Choroid plexus epithelial cell (primary cell): ENCODE measurements around the gene SRGAP3.
A peak's percentile ranks its signal among the peaks of the same experiment; 100 is the strongest.

ENCODE experiments used
- DNase-seq: peaks from one replicate; pipeline ENCODE4 v3.0.0-alpha.2; 2010; ENCODE audit warnings: low read depth
- H3K4me3 ChIP-seq: 2 replicates; pipeline ENCODE4 v1.5.1; 2011; ENCODE audit warnings: low read depth, mild to moderate bottlenecking, control low read depth, low read length, moderate library complexity
- CTCF ChIP-seq: conservative IDR thresholded peaks from 2 replicates; pipeline ENCODE4 v1.5.1; 2011; ENCODE audit warnings: low read depth, mild to moderate bottlenecking, control low read depth, inconsistent platforms, low read length, moderate library complexity

Gene SRGAP3

GRCh38 chr3:9040996-9041395 is 208.4 kb downstream of the SRGAP3 start:
- no peak for DNase-seq
- no peak overlapping the region for H3K4me3 ChIP-seq
- TF ChIP-seq CTCF, result no peak

- H3K4me3 ChIP-seq, result no peak overlapping the region
- no peak for TF ChIP-seq CTCF
- peak; percentile 20 for DNase-seq
Measured at GRCh38 chr3:9037144-9037711, 212.2 kb downstream of the SRGAP3 start.

DNA sequence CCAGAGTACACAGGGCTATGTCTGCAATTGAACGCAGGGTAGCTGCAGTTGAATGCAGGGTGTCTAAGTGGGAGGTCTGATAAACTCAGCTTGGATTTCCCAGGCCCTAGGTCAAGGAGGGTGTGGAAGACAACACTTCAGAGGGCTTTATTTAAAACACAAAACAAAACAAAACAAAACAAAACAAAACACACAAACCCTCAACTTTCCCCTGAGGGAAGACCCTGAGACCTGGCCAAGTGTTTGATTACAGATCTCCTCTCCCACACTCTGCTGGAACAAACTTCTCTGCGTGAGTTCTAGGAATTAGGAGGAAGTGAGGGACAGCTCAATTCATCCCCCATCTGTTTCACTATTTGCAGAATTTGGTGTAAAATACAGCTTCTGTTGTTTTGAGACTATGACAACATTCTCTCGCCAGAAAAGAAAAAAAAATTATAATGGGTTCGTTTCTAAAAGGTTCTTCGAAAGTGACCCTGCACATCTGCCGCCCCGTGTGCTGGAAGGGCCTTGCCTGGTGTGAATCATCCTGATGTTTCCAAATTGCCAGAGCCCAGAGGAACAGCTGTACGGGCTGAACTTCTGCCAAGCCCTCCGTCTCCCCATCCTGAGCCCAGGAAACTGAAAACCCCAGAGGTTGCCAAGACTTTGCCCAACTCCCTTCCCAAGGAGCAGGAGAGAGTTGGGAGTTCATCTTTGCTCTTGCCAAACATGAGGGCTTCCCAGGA is 212.9 kb downstream of the SRGAP3 start:
- no peak for TF ChIP-seq CTCF
- H3K4me3 ChIP-seq, result no peak overlapping the region
- DNase-seq, result peak; percentile 36

DNA sequence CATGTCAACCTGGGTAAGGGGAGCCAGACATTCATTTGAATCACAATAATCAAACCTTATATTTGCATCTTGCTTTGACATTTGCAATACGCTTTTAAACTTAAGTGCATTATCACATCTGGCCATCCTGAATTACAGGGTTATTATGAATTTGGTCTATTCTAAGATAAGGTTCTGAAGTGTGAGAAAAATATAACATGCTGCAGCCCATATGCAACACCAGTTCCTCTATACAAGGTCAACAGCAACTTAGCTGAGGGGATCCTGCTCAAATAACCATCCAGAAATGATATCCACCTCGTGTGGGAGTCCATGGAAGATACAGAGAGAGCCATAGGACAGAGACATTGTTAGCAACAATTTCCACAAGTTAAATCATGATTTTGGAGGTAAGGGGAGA is 213.5 kb downstream of the SRGAP3 start:
- DNase-seq, result no peak
- no peak for TF ChIP-seq CTCF
- H3K4me3 ChIP-seq, result no peak overlapping the region

DNA sequence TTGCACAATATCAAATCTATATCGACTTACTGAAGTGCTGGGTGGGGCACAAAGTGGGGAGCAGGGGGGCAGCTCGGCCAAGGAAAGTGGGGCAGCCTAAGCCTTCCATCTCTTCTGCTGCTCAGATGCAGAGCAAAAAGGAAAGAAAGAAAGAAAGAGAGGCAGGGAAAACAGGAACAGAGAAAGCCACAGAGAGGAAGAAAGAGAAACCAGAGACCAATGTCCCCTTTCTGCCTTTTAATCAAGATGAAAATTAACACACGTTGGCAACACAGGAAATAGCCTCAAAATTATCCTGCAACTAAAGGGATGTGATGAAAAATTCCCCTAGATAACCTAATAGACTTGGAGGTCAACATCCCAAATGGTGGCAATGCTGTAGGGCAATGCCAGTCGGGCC is 214.0 kb downstream of the SRGAP3 start:
- DNase-seq, result no peak
- no peak for TF ChIP-seq CTCF
- H3K4me3 ChIP-seq, result no peak overlapping the region

GRCh38 chr3:9033867-9034266 is 215.6 kb downstream of the SRGAP3 start:
- no peak for DNase-seq
- TF ChIP-seq CTCF, result no peak
- H3K4me3 ChIP-seq, result no peak overlapping the region

GRCh38 chr3:9032231-9032777 is 217.1 kb downstream of the SRGAP3 start:
- no peak for TF ChIP-seq CTCF
- no peak for DNase-seq
- no peak overlapping the region for H3K4me3 ChIP-seq
